Neural progenitor cell (in vitro differentiated cells): Measurements from ENCODE around the gene MIEF1. TPM values are rescaled to one million over a fixed set of nuclear protein-coding genes. Genes with fewer than 3 reads are reported as not detected.

Source experiments
- DNase-seq: peaks from one replicate; pipeline ENCODE4 v3.0.0-alpha.2; 2016; ENCODE audit warnings: low spot score
- H2AFZ ChIP-seq: fragments of 200-600 bp; sonication (generic); replicated peaks from 2 replicates; pipeline ENCODE4 v1.6.1; 2016; ENCODE audit warnings: antibody characterized with exemption
- H3F3A ChIP-seq: fragments of 200-600 bp; sonication (generic); 2 replicates; pipeline ENCODE4 v1.6.1; 2016; ENCODE audit warnings: antibody characterized with exemption, low read depth
- H3K27ac ChIP-seq: fragments of 200-600 bp; sonication (generic); 2 replicates; pipeline ENCODE4 v1.5.1; 2016; ENCODE audit warnings: mild to moderate bottlenecking
- H3K27me3 ChIP-seq: fragments of 200-600 bp; sonication (generic); 2 replicates; pipeline ENCODE4 v1.6.1; 2016; ENCODE audit warnings: mild to moderate bottlenecking, moderate library complexity
- H3K36me3 ChIP-seq: fragments of 200-600 bp; sonication (generic); 2 replicates; pipeline ENCODE4 v1.5.1; 2016
- H3K4me1 ChIP-seq: fragments of 200-600 bp; sonication (generic); 2 replicates; pipeline ENCODE4 v1.6.1; 2016; ENCODE audit warnings: mixed run types
- H3K4me2 ChIP-seq: fragments of 200-600 bp; sonication (generic); 2 replicates; pipeline ENCODE4 v1.6.1; 2016
- H3K4me3 ChIP-seq: fragments of 200-600 bp; sonication (generic); 2 replicates; pipeline ENCODE4 v1.5.1; 2016
- H3K79me2 ChIP-seq: fragments of 200-600 bp; sonication (generic); 2 replicates; pipeline ENCODE4 v1.6.1; 2016; ENCODE audit warnings: low read depth
- H3K9ac ChIP-seq: fragments of 200-600 bp; sonication (generic); 2 replicates; pipeline ENCODE4 v1.6.1; 2016
- H3K9me3 ChIP-seq: fragments of 200-600 bp; sonication (generic); 2 replicates; pipeline ENCODE4 v1.5.1; 2016; ENCODE audit warnings: low read depth
- H4K20me1 ChIP-seq: fragments of 200-600 bp; sonication (generic); 2 replicates; pipeline ENCODE4 v1.6.1; 2016; ENCODE audit warnings: low read depth
- H3K27ac Mint-ChIP-seq: 3 replicates; pipeline ENCODE4 v1.8.0; 2021; ENCODE audit warnings: mixed read lengths
- H3K27me3 Mint-ChIP-seq: 2 replicates; pipeline ENCODE4 v1.8.0; 2022; ENCODE audit warnings: low read depth, mild to moderate bottlenecking, inconsistent platforms, moderate library complexity, mixed read lengths; ENCODE audit not compliant: insufficient read depth
- H3K36me3 Mint-ChIP-seq: 3 replicates; pipeline ENCODE4 v1.8.0; 2021; ENCODE audit warnings: mixed read lengths
- H3K4me1 Mint-ChIP-seq: 3 replicates; pipeline ENCODE4 v1.8.0; 2021; ENCODE audit warnings: mixed read lengths
- H3K4me3 Mint-ChIP-seq: 3 replicates; pipeline ENCODE4 v1.8.0; 2021; ENCODE audit warnings: mild to moderate bottlenecking, moderate library complexity, mixed read lengths
- H3K9me3 Mint-ChIP-seq: 3 replicates; pipeline ENCODE4 v1.8.0; 2020; ENCODE audit warnings: mixed read lengths
- EZH2 ChIP-seq: fragments of 200-600 bp; sonication (generic); IDR thresholded peaks from 2 replicates; pipeline ENCODE4 v1.6.1; 2017; ENCODE audit warnings: antibody characterized with exemption, mild to moderate bottlenecking, moderate library complexity
- EZH2phosphoT487 ChIP-seq: fragments of 200-600 bp; sonication (generic); IDR thresholded peaks from 2 replicates; pipeline ENCODE4 v1.6.1; 2017; ENCODE audit warnings: antibody characterized with exemption
- total RNA-seq: library from RNA; depleted of rRNA; stranded (reverse); fragments of >200 nt; gene quantifications from 2 replicates; pipeline ENCODE4 v1.2.3, GENCODE V29; 2015; ENCODE audit warnings: low replicate concordance
- TF ChIP-seq, protein P1 (sequence below): fragments of 200-600 bp; sonication (generic); IDR thresholded peaks from 2 replicates; pipeline ENCODE4 v1.5.1; 2017; ENCODE audit warnings: antibody characterized with exemption, mild to moderate bottlenecking

Gene MIEF1
- total RNA-seq, 1 donor from 2014 or later: 22.0 TPM

DNA sequence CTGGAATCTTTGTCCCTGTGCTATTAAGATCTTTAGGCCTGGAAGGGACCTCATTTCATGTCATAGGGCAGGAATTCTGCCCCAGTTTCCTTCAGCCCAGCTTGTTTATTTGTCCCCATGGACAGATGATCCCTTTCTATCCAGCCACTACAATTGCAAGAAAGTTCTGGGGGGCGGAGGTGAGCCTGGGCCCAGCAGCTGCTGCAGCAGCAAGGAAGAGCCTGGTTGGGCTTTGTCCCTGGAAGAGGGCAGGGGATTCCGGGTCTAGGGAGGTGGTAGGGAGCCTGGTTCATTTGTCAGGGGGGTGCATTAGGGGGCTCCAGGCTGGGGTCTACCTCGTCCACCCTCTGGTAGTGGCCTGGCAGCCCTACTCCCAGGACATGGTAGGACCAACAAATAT is 52.1 kb downstream of the MIEF1 start:
- Mint-ChIP-seq H3K27me3 (peaks cover 37% of the 10 kb centered on the region), H3K27ac (no peak overlapping the region), H3K36me3 (no peaks in the 10 kb centered on the region), H3K4me3 (no peak overlapping the region), H3K4me1 (peaks cover 11% of the 10 kb centered on the region), H3K9me3 (no peaks in the 10 kb centered on the region)
- H3K27ac ChIP-seq: no peak overlapping the region
- no peaks in the 10 kb centered on the region for H3K79me2 ChIP-seq
- no peak overlapping the region for H3K4me2 ChIP-seq
- H3K36me3 ChIP-seq: no peaks in the 10 kb centered on the region
- peaks cover 4% of the 10 kb centered on the region for H3F3A ChIP-seq
- H4K20me1 ChIP-seq: peaks cover 20% of the 10 kb centered on the region
- H3K4me1 ChIP-seq: peaks cover 4% of the 10 kb centered on the region
- no peak overlapping the region for H2AFZ ChIP-seq
- TF ChIP-seq EZH2 (no peak), EZH2phosphoT487 (no peak)
- TF ChIP-seq, protein P1, sequence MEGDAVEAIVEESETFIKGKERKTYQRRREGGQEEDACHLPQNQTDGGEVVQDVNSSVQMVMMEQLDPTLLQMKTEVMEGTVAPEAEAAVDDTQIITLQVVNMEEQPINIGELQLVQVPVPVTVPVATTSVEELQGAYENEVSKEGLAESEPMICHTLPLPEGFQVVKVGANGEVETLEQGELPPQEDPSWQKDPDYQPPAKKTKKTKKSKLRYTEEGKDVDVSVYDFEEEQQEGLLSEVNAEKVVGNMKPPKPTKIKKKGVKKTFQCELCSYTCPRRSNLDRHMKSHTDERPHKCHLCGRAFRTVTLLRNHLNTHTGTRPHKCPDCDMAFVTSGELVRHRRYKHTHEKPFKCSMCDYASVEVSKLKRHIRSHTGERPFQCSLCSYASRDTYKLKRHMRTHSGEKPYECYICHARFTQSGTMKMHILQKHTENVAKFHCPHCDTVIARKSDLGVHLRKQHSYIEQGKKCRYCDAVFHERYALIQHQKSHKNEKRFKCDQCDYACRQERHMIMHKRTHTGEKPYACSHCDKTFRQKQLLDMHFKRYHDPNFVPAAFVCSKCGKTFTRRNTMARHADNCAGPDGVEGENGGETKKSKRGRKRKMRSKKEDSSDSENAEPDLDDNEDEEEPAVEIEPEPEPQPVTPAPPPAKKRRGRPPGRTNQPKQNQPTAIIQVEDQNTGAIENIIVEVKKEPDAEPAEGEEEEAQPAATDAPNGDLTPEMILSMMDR: no peak
- H3K27me3 ChIP-seq: peaks cover 85% of the 10 kb centered on the region
- H3K9me3 ChIP-seq: no peaks in the 10 kb centered on the region
- no peak overlapping the region for H3K9ac ChIP-seq
- no peak overlapping the region for H3K4me3 ChIP-seq
- DNase-seq: no peak

DNA sequence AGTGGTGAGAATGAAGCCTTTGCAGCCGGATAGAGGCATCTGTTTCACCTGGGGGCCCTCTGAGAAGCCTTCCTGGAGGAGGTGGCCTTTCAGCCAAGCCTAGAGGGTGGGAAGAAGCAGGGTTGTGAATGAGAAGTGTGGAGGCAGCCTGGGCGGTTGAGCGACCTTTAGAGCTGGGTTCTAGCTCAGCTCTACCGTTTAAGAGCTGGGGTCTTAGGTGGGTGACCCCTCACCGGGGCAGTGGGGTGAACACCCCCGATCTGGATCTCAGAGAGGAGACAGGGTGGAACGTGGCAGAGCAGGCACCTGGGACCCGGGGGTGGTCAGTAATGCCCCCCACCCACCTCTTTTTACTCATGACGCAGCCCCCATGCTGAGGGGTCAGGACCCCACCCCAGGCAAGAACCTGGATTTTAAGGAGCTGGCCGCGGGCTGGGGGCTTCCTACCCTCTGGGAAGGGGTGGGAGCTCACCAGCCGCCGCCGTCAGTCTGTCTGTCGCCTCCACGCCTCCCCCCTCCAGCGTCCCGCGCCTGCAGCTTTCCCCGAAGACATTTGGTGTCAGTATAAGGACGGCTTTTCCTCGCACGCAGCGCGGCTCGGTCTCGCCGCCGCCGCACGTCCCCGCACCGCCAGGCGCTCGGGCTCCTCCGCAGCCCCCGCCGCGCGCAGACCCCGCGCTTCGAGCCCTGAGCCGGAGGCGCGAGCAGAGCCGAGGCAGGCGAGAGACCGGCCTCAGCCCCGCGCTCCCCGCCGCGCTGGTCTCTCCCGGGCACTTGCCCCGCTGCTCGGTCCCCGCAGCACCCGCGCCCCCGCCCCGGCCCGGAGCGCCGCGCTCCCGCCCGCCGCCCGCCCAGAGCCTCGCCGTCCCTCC is 55.1 kb downstream of the MIEF1 start:
- Histone ChIP-seq H3F3A (peaks cover 4% of the 10 kb centered on the region), H4K20me1 (peaks cover 24% of the 10 kb centered on the region), H3K4me1 (peaks cover 4% of the 10 kb centered on the region), H3K27me3 (peaks cover 98% of the 10 kb centered on the region), H3K27ac (no peak overlapping the region), H3K9ac (no peak overlapping the region), H3K9me3 (no peaks in the 10 kb centered on the region), H3K4me2 (peak overlapping the region; percentile 83), H2AFZ (no peak overlapping the region), H3K4me3 (peak overlapping the region; percentile 53), H3K79me2 (no peaks in the 10 kb centered on the region), H3K36me3 (no peaks in the 10 kb centered on the region)
- H3K27me3 Mint-ChIP-seq: peaks cover 42% of the 10 kb centered on the region
- no peaks in the 10 kb centered on the region for H3K9me3 Mint-ChIP-seq
- TF ChIP-seq, protein P1: no peak
- TF ChIP-seq EZH2phosphoT487 (peak; percentile 66), EZH2 (peak; percentile 60)
- peak overlapping the region; percentile 81 for H3K4me3 Mint-ChIP-seq
- peak; percentile 75 for DNase-seq
- no peak overlapping the region for H3K27ac Mint-ChIP-seq
- no peaks in the 10 kb centered on the region for H3K36me3 Mint-ChIP-seq
- H3K4me1 Mint-ChIP-seq: peaks cover 13% of the 10 kb centered on the region

DNA sequence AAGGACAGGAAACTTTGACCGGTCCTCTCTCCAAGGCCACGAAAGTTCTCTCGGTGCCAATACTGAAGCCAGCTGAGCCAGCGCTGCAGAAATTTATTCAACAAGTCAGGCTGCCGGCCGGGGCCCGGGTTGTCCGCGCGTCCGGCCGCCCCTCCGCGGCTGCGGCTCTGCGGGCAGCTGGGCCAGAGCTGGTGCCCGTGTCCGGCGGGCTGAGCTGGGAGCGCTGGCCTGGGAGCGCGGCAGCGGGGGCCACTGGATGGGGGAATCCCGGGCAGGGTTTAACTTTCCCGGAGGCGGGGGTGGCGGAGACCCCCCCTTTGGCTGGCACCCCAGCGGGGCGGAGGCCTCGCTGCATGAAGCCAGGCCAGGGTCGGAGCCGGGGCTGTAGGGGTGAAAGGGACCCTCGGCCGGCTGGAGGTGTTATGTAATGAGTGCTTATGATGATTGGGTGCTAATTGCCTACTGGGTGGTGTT is 56.2 kb downstream of the MIEF1 start:
- Histone ChIP-seq H3K9me3 (no peaks in the 10 kb centered on the region), H3K36me3 (no peaks in the 10 kb centered on the region), H3K27ac (no peak overlapping the region), H2AFZ (no peak overlapping the region), H4K20me1 (peaks cover 24% of the 10 kb centered on the region), H3K27me3 (peaks cover 99% of the 10 kb centered on the region), H3F3A (peaks cover 4% of the 10 kb centered on the region), H3K4me2 (peak overlapping the region; percentile 83), H3K4me3 (peak overlapping the region; percentile 53), H3K79me2 (no peaks in the 10 kb centered on the region), H3K4me1 (peaks cover 4% of the 10 kb centered on the region), H3K9ac (no peak overlapping the region)
- no peaks in the 10 kb centered on the region for H3K9me3 Mint-ChIP-seq
- no peaks in the 10 kb centered on the region for H3K36me3 Mint-ChIP-seq
- TF ChIP-seq EZH2 (peak; percentile 83), EZH2phosphoT487 (peak; percentile 62)
- TF ChIP-seq, protein P1: no peak
- peak overlapping the region; percentile 81 for H3K4me3 Mint-ChIP-seq
- H3K4me1 Mint-ChIP-seq: peaks cover 13% of the 10 kb centered on the region
- no peak overlapping the region for H3K27ac Mint-ChIP-seq
- DNase-seq: peak; percentile 50
- H3K27me3 Mint-ChIP-seq: peaks cover 44% of the 10 kb centered on the region
